CD4-positive, alpha-beta T cell treated with Interleukin-6 at 100 ng/mL for 8 hours (primary cell): Measurements from ENCODE around the gene CHTF18.

Experiments
- DNase-seq: peaks from one replicate; pipeline ENCODE4 v3.0.0-alpha.2; 2020; ENCODE audit warnings: mixed read lengths, low spot score

The CHTF18 gene

DNA sequence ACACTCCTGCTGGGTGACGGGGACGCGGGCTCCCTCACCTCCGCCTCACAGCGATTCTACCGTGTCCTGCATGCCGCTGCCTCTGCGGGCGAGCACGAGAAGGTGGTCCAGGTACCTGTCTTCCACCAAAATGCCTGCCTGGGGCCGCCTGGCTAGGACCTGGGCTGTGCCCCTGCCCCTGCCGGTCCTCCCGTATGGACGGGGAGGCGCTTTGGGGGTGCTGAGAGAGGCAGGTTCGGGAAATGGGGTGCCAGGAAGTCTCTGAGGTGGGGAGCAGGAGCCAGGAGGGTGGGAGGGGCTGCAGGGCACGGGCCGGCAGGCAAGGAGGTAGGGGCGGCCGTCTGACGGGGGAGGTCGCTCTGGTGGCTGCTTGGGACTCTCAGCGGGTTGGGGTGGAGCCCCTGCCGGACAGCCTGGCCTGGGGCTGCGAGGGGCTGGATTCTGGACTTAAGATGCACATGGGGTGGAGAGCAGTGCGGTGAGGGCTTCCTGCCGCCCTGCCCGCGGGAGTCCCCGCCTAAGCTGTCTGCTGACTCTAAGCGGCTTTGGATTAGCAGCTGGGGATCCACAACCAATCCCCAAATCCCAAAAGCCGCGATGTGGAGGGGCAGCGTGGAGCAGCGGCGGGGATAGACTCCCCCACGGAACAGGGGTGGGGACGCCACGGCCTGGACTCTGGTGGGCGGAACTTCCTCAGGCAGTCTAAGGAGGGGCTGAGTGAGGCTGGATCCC, 5.8 kb downstream of the CHTF18 start:
- DNase-seq: no peak

DNA sequence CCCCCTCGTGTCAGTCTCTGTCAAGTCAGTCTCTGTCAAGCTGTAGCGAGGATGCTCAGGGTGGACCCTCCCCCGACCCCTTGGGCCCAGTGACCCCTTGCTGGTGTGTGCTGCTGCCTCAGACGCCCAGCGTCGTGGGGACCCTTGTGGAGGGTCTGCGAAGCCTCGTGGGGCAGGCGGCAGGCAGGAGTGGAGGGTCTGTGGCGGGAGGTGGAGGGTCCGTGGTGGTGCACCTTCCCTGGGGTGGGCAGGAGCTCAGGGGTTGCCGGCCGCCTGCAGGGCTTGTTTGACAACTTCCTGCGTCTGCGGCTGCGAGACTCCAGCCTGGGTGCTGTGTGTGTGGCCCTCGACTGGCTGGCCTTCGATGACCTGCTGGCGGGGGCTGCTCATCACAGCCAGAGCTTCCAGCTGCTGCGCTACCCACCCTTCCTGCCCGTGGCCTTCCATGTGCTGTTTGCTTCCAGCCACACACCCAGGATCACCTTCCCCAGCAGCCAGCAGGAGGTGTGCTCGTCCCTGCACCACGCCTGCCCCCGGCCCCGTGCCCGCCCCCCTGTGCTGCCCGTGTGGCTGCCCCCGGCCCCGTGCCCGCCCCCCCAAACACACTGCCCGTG, 6.5 kb downstream of the CHTF18 start:
- no peak for DNase-seq

DNA sequence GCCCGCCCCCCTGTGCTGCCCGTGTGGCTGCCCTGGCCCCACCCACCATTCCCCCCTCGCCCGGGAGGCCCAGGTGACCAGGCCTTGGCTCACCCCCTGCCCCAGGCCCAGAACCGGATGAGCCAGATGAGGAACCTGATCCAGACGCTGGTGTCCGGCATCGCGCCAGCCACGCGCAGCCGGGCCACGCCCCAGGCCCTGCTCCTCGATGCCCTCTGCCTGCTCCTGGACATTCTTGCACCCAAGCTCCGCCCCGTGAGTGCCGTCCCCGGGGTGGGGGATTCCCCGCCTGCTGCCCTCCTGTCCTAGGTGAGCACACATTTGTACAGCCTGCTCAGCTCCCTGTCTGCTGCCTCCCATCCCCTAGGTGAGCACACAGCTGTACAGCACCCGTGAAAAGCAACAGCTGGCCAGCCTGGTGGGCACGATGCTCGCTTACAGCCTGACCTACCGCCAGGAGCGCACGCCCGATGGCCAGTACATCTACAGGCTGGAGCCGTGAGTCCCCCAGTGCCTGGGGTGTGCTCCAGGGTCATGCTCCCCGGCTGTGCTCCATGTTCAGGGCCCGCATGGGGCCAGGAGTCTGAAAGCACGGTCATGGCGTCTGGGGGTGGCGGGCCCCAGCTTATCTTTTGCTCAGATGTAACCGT, 7.3 kb downstream of the CHTF18 start:
- DNase-seq: no peak

DNA sequence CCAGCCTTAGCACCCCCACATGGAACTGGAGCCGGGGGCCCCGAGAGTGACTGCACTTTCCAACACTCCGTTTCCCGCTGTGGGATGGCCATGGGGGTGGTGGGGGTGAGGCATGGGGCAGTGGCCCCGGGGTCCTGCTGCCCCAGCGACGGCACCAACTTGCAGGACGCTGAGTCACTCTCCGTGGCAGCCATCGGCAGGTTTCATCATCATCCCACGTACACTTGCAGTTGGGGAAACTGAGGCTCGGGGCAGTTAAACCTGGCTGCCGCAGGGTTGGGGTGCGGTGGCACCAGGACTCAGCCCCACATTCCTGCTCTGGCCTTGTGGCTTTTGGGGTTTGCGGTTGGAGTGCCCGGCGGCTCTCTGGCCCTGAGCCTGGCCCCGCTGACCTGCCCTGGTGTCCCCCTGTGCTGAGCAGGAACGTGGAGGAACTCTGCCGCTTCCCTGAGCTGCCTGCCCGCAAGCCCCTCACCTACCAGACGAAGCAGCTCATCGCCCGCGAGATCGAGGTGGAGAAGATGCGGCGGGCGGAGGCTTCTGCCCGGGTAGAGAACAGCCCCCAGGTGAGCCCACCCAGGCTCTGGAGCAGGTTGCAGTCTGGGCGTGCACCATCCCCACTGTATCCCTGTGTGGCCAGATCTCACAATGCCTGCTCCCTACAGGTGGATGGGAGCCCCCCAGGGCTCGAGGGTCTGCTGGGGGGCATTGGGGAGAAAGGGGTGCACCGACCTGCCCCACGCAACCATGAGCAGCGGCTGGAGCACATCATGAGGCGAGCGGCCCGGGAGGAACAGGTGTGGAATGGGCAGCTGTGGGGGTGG, 8.1 kb downstream of the CHTF18 start:
- DNase-seq: no peak

DNA sequence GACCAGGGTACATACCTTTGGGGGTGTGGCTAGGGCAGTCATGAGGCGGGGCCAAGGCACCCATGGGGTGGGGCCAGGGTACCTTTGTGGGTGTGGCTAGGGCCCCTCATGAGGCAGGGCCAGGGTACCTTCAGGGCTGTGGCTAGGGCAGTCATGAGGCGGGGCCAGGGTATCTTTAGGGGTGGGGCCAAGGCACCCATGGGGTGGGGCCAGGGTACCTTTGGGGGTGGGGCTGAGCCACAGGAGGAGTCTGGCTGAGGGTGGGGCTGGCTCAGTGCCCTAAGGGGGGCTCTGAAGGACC, 8.7 kb downstream of the CHTF18 start:
- no peak for DNase-seq

DNA sequence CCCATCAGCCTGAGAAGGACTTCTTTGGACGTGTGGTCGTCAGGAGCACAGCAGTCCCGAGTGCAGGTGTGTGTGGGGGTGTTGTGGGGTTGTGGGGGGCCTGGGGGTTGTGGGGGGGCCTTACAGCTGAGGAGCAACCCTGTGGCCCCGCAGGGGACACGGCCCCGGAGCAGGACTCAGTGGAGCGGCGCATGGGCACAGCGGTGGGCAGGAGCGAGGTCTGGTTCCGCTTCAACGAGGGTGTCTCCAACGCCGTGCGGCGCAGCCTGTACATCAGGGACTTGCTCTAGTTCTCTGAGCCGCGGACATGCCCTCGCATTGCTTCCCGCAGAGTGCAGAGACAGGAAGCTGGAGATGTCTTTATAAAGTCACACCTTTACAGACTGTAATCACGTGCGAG, 9.3 kb downstream of the CHTF18 start:
- no peak for DNase-seq

DNA sequence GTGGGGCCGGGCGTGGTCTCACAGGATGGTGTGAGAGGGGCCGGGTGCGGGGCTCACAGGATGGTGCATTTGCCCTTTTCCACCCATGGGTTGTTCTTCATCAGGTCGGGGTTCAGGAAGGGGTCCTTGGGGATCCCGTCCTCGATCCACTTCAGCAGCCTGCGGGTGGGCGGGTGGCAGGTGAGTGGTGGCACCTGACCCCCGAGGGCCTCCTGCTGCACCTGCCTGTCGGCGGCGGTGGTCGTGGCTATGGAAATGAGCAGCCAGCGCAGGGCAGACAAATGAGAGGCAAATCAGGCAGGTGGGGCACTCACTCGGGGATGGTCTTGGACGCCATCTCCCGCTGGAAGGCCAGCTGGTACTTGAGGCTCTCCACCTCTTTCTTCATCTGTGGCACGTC, 10.2 kb downstream of the CHTF18 start:
- no peak for DNase-seq

DNA sequence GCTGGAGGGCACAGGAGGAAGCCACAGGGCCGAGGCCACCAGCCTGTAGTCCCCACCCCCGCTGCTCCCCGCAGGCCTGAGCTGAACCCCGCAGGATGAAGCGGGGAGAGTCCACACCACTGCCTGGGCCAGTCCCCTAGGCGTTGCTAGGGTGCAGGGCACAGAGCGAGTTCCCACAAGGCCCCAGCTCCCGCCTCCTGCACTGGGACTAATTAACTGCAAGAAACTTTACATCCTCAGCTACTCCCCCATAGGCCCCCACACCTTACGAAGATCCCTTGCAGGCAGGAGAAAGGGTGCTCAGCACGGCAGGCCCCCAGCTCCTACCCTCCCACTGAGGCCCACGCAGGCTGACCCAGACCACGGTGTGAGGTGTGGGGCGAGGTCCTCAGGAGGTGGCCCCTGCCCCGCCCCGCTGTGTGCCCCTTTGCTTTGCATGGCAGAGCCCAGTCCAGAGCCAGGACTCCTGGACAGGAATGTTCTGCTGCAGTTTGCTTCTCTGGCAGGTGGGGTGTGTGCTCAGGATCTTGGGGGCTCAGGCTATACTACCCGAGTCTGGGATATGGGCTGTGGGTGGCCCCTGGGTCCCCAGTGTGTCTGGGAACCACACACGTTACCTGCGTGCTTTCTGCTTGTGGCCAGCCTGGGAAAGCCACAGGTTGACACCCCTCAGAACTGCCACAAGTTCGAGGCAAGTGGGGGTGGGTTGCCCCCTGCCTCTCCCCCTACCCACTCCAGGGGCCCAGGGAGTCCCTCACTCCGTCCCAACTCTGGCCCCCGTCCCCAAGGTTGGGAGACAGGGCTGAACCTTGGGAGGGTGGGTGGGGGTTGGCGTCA, 10.9 kb downstream of the CHTF18 start:
- no peak for DNase-seq

DNA sequence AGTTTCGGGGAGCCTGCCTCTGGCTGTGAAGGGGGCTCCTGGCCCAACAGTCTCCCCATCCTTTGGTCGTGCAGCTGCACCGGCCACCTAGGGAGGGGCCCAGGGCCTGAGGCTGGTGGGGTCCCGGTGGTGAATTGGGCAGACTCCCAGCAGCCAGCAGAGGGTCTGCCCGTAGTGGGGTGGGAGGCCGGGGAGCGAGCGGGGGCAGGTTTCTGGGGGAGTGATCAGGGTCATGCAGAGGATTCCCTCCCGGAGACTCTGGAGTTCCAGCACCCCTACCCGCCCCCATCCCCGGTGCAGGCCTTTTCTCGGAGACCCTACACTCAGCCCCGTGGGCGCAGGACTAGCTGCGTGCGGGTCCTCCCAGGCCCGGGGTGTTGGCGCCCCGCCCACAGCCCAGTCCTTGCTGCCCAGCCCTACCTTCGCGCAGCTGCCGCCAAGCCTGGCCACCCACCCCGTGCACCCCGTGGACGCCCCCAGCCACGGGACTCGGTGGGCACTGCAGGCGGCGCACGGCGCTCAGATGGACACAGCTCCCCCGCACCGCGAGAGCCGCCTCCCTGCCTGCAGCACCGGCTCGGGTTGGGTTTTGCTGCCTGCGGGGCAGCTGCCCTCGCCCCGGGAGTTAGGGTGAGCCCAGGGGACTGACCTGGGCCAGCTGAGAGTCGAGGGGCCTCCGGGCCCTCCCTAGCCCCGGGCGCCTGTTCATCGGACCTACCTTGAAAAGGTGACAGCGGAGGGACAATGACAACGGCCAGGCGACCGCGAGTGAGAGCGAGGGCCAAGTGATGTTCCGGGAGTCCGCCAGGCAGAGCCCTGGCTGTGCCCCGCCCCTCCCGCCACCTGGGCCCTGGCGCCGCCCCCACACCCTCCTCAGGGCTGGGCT, 11.8 kb downstream of the CHTF18 start, which contains the start of gene GNG13:
Gene GNG13 (minus strand): TSS at position 787 of the 886 bp plus-strand sequence. CDS start 1,657 bp downstream, outside the sequence.
- no peak for DNase-seq

DNA sequence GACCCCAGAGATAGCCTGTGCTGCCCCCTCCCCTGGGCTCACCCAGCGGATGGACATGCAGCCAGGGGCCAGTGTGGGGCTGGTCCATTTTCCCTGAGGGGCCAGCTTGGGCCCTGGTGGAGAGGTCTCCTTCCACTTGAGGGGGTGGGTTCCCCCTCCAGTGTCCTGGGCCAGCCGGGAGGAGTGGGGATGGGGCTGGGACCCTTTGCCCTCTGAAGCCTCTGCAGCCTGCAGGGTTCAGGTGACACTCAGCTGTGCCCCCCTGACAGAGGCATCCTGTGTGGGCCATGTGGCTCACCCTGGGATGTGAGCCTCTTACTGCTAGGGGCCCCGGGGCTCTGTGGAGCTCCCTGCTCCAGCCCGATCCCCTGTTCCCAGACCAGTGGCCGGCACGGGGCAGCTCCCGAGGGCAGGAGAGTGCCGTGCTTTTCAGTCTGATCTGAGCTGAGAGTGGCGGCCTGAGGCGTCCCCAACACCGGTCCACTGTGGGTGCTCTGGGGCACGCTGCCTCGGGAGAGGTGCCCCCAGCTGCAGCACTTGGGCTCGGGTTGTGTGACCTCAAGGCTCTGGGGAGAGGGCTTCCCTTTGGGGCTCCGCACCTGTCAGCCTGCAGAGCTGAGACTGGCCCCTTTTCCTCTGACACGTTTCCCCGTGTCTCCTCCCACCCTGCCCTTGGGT, 12.6 kb downstream of the CHTF18 start:
- no peak for DNase-seq

DNA sequence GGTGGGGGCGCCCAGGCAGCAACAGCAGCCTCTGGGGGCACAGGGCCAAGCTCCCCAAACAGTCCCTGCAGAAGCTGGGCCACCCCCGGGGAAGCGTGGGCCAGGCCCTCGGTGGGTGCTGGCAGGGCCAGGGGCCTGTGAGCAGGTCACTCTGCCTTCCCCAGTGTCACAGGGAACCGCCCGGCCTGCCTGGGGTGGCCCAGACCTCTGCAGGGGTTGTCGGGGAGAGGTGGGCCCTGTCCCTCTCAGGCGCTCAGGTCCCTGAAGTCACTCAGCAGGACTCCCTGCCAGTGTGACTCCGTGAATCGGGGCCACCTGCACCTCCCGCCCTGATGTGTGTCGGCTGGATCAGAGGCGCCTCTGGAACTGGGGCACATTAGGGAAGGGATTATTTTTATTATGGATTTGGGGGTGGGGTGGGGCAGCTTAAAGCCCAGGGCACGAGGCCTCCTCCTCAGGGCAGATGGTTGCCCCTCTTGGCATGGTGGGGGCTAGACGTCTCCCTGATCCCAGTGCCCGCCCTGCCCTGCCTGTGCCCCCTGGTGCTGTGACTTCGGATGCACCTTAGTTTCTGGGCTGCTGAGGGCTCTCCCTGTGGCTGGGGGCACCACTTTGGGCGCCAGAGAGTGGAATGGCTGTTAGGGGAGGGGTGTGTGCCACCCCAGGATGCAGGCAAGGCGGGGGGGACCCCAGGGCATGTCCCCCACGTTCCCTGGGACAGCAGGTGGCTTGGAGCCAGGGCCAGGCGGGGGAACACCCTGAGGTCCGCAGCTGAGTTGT, 13.4 kb downstream of the CHTF18 start:
- no peak for DNase-seq

DNA sequence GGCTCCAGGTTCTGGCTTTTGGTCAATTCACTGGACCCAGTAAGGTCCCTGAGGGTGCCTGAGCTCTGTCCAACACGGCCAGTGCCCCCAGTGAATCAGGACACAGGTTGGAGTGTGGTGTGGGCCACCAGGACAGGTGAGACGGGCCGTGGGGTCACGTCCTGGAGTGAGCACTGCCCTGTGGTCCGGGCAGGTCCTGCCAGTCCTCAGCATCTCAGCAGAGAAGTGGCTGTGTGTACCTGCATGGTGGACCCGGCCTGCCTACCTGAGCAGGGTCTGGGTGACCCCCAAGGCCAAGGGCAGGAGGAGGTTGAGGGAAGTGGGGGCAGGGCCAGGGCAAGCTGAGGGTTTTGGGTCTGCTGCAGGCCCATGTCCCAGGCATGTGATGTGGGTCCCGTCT, 14.0 kb downstream of the CHTF18 start:
- DNase-seq: no peak

DNA sequence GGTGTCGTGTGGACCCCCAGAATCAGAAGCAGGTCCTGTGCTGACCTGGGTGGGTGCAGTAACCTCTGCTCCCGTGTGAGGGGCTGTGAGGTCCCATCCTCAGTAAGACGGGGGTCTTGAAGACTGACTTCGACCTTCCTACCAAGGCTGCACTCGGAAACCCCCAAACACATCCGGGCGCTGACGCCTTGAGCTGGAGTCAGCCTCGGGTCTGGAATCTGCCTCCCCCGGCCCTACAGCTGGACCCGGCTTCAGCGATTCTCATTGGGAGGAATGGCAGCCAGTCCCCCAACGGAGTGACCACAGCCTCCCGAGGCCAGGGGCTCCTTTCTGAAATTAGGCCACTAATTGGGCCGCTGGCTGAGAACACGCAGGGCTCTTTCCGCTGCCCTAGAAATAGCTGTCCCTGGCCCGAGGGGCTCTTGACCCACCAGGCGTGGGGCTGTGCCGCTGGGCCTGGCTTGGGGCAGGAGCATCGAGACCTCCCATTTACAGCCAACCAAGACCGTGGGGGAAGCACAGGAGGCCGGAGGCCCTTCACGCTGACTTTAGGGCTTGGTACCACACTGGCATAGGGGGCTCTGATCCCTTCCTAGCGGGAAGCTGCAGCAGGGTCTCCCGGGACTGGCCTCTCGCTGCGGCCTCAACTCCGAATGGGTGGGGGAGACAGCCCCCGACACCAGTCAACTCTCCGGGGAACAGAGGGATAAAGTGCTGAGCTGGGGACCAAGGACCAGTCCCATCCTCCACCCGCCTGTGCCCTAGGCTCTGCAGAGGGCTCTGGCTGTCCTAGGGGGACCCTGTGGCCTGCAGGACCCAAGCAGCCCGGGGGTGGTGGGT, 14.7 kb downstream of the CHTF18 start:
- DNase-seq: no peak

DNA sequence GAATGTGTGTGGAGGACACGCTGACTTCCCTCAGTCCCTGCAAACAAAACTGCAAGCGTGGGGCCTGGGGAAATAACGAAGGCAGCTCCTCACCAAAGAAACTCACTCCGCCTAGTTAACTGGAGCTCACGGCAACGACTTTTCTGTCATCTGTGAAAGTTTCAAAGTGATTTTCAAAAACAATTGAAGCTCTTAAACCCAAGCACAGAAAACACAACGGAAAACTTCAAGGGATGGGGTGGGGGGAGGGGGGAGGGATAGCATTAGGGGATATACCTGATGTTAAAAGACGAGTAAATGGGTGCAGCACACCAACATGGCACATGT, 15.3 kb downstream of the CHTF18 start:
- DNase-seq: no peak

DNA sequence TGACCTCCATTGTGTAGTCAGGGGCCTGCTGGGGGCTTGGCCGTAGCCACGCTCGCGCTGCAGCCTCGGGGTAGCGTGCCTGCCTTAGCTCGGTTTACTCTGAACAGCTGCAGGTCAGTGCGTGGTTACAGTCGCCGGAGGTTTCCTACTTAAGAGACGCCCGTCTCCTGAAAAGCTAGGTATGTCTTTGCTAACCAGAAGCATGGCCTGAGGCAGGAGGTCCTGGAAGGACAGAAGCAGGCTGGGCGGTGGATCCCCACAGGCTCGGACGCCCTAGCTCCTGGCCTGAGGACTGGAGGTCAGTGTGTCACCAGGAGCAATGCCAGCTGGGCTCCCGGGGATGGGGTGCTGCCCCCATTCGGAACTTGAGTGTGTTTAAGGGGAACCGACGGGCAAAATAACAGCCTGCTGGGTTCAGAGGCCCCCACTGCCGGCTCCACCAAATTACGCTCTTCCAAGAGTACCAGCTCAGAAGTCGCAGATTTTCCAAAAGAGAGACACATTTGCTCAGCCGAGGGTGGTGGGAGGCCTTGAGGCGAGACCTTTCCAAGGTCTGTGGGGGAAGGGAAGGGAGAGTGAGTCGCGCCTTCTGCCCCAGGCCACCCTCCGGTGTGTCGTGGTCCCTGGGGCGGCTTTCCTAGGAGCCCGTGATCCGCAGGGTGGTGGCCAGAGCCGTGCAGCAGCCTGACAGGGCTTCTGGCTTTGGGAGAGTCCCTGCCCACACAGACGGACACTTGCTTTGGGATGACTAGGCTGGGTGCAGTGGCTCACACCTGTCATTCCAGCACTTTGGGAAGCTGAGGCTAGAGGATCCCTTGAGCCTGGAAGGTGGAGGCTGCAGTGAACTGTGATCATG, 16.0 kb downstream of the CHTF18 start:
- no peak for DNase-seq

DNA sequence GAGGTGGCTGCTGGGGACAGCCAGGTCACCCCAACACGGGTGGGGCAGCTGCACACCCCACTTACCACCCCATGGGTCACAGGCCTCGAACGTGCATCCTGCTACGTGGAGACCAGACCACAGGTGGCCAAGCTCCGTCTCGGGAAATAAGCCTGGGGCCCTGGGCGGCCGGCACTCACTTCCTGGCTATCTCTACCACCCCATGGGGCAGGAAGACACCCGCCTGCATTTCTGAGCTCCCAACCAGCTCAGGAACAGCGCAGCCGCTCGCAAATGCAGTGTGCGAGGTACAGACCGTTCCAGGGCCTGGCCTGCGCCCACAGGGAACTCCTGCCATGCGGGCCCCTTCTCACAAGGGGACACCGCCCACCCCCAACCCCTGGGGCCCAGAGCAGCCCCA, 17.1 kb downstream of the CHTF18 start:
- DNase-seq: no peak

DNA sequence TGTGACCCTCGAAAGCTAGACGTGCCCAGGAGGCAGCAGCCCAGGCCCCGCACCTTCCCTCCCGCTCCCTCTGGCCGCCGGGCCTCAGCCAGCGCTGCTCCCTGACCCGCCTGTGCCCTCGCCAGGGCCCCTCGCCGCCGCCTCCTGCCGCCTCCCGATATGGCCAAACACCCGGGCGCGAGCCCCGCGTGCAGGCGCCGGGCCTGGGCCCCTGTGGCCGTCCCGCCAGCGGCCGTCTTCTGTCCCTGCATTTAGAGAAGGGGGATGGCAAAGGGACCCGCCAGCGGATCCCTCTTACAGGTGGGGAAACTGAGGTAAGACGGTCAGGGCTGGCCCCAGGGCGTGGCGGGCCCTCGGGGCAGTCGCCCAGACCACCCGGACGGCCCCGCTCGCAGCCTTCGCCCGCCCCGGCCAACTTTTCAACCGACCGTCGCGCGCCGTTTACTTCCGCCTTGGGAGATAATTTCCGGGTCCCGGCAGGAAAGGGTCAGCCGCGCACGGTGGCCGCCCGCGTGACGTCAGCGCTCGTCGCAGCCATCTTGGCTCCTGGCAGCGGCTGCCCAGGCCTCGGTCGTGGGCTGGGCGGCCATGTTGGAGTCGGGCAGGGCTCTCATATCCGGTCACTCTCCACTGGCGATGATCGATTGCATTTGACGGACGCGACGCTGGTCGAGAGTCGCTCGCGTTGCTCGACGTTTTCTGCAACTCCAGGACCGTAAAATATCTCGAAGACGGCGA, 19.1 kb downstream of the CHTF18 start:
- peak; percentile 82 for DNase-seq
